GM12878 (cell line): ENCODE measurements around the gene PRR9. TPM values are rescaled to one million over a fixed set of nuclear protein-coding genes. Genes with fewer than 3 reads are reported as not detected.

Experiments
- ATAC-seq: fragments of 200-7000 bp; cut with Tn5 transposase; 3 replicates; pipeline ENCODE4 v1.9.1; 2020; ENCODE audit warnings: mild to moderate bottlenecking, moderate library complexity
- BruUV-seq: library from RNA; stranded (reverse); fragments of 400-500 nt; replicated peaks from 2 replicates; lab custom pipeline; 2021; lab: Mats Ljungman, UMichigan
- CTCF ChIA-PET: fragments of 300-600 bp; sonication (Branson Sonifier 250); formaldehyde crosslinking; extraction: SDS; loops from one replicate; lab custom pipeline; 2021; ENCODE audit warnings: inconsistent platforms; lab: Yijun Ruan, JAX
- POLR2A ChIA-PET: fragments of 350-600 bp; formaldehyde crosslinking; extraction: SDS; loops from one replicate; lab custom pipeline; 2021; ENCODE audit warnings: inconsistent platforms; lab: Charles Lee
- RAD21 ChIA-PET: fragments of 300-600 bp; sonication (Branson Sonifier 250); formaldehyde crosslinking; loops from one replicate; lab custom pipeline; 2023; ENCODE audit warnings: antibody characterized with exemption; ENCODE audit not compliant: unreplicated experiment; lab: Charles Lee
- SMC1A ChIA-PET: fragments of 300-600 bp; sonication (Branson Sonifier 250); formaldehyde crosslinking; loops from one replicate; lab custom pipeline; 2023; ENCODE audit not compliant: unreplicated experiment, uncharacterized antibody; lab: Charles Lee
- DNase-seq: peaks from one replicate; pipeline ENCODE4 v3.0.0-alpha.2; 2011; ENCODE audit warnings: low read depth, low spot score
- FAIRE-seq: peaks from 3 replicates; lab custom pipeline; 2011; peaks lifted over from hg19 to GRCh38; lab: Jason Lieb, UNC
- H2AFZ ChIP-seq: 2 replicates; pipeline ENCODE4 v1.6.0; 2011; ENCODE audit warnings: low read depth, low read length, control low read depth; ENCODE audit not compliant: control insufficient read depth
- H3K27ac ChIP-seq: 2 replicates; pipeline ENCODE4 v1.5.1; 2011; ENCODE audit warnings: control low read depth; ENCODE audit not compliant: control insufficient read depth, insufficient read depth
- H3K27me3 ChIP-seq, 2 experiments: replicated peaks in 1 of 2; 2 replicates each; pipeline versions ENCODE4 v1.6.0 to v1.6.1; 2011; ENCODE audit warnings: low read length in 1 of 2; ENCODE audit not compliant: control insufficient read depth in 2 of 2, insufficient read depth in 2 of 2
- H3K36me3 ChIP-seq, 2 experiments: 2 replicates each; pipeline ENCODE4 v1.5.1; 2011; ENCODE audit warnings: low read length in 1 of 2; ENCODE audit not compliant: control insufficient read depth in 2 of 2, insufficient read depth in 2 of 2
- H3K4me1 ChIP-seq: 2 replicates; pipeline ENCODE4 v1.6.1; 2011; ENCODE audit warnings: mild to moderate bottlenecking, low read length, moderate library complexity, mixed read lengths; ENCODE audit not compliant: control insufficient read depth, insufficient read depth
- H3K4me2 ChIP-seq: 2 replicates; pipeline ENCODE4 v1.6.0; 2011; ENCODE audit warnings: control low read depth; ENCODE audit not compliant: control insufficient read depth, insufficient read depth
- H3K4me3 ChIP-seq: fragments of 200-600 bp; sonication (generic); 2 replicates; pipeline ENCODE4 v1.5.1; 2016
- H3K79me2 ChIP-seq: 2 replicates; pipeline ENCODE4 v1.6.0; 2011; ENCODE audit warnings: low read length; ENCODE audit not compliant: control insufficient read depth, insufficient read depth
- H3K9ac ChIP-seq: 2 replicates; pipeline ENCODE4 v1.8.0; 2011; ENCODE audit warnings: low read length, control low read depth, mixed read lengths; ENCODE audit not compliant: control insufficient read depth, insufficient read depth
- H3K9me3 ChIP-seq: replicated peaks from 3 replicates; pipeline ENCODE4 v1.5.1; 2011; ENCODE audit warnings: mild to moderate bottlenecking, low read length; ENCODE audit not compliant: control insufficient read depth, insufficient read depth
- H4K20me1 ChIP-seq: 2 replicates; pipeline ENCODE4 v1.6.0; 2011; ENCODE audit not compliant: control insufficient read depth, insufficient read depth
- CEBPB ChIP-seq, 2 experiments: fragments of 150-350 bp in 1 of 2; IDR thresholded peaks; 2 replicates each; pipeline ENCODE4 v1.6.1; 2012 to 2014; ENCODE audit warnings: low read depth in 2 of 2, low read length in 2 of 2, borderline replicate concordance in 1 of 2, inconsistent platforms in 1 of 2
- NFIC ChIP-seq: IDR thresholded peaks from 2 replicates; pipeline ENCODE4 v1.6.1; 2012; ENCODE audit warnings: low read depth, mild to moderate bottlenecking, inconsistent platforms, low read length, moderate library complexity
- NR2C2 ChIP-seq: IDR thresholded peaks from 2 replicates; pipeline ENCODE4 v1.6.1; 2011; ENCODE audit warnings: borderline replicate concordance, low read depth; ENCODE audit not compliant: control insufficient read depth, insufficient read length
- PBX3 ChIP-seq: IDR thresholded peaks from 2 replicates; pipeline ENCODE4 v1.6.1; 2011; ENCODE audit warnings: mild to moderate bottlenecking, low read depth, low read length, moderate library complexity; ENCODE audit not compliant: insufficient replicate concordance
- RAD21 ChIP-seq: IDR thresholded peaks from 2 replicates; pipeline ENCODE4 v1.6.1; 2011; ENCODE audit warnings: mild to moderate bottlenecking, low read depth, low read length, moderate library complexity; ENCODE audit not compliant: insufficient read depth
- RELA ChIP-seq: fragments of 450-650 bp; IDR thresholded peaks from 2 replicates; pipeline ENCODE4 v1.8.0; 2014; ENCODE audit warnings: borderline replicate concordance; ENCODE audit not compliant: partially characterized antibody
- SUPT20H ChIP-seq: IDR thresholded peaks from 2 replicates; pipeline ENCODE4 v1.6.1; 2011; ENCODE audit warnings: low read depth, mild to moderate bottlenecking, low read length, moderate library complexity, borderline replicate concordance; ENCODE audit not compliant: control insufficient read depth
- ZNF24 ChIP-seq: fragments of 450-650 bp; IDR thresholded peaks from 2 replicates; pipeline ENCODE4 v1.6.1; 2017; ENCODE audit warnings: antibody characterized with exemption, mild to moderate bottlenecking
- WGBS: methylation state at CpG from one replicate; pipeline ENCODE4 v1.1.6; 2016; ENCODE audit warnings: low lambda C conversion rate; ENCODE audit not compliant: insufficient replicate concordance, insufficient coverage; ENCODE audit errors: missing lambda C conversion rate; 5-methylcytosine and 5-hydroxymethylcytosine counted together
- in situ Hi-C: fragments of 300-500 bp; cut with MboI; formaldehyde crosslinking; loops from 9 replicates; pipeline ENCODE4 v1.14.3; 2018; ENCODE audit warnings: mixed read lengths
- intact Hi-C: fragments of 100-400 bp; cut with micrococcal nuclease; formaldehyde crosslinking; loops from one replicate; pipeline ENCODE4 v1.14.2; 2022; ENCODE audit not compliant: unreplicated experiment
- polyA plus RNA-seq, 11 experiments: library from polyadenylated mRNA; depleted of rRNA in 4 of 11; unstranded in 6 of 11; stranded (reverse) in 5 of 11; fragments of >200 nt; fragmentation: Nextera tagmentation in 4 of 11; fragmentation: Illumina TruSeq in 1 of 11; extraction: Ambion mirVana in 4 of 11; extraction: Trizol in 1 of 11; gene quantifications; 1 replicate in 1 of 11; 2 replicates in 10 of 11; pipeline versions ENCODE4 v1.2.1 to v1.2.3, GENCODE V29; 2011 to 2016; ENCODE audit warnings: inconsistent platforms in 2 of 11, missing spikeins in 2 of 11, low read depth in 1 of 11
- total RNA-seq, 4 experiments: library from RNA; depleted of rRNA in 3 of 4; stranded (reverse); fragments of >200 nt in 3 of 4; fragmentation: Illumina TruSeq in 1 of 4; extraction: Trizol in 1 of 4; gene quantifications; 2 replicates each; pipeline versions ENCODE4 v1.2.1 to v1.2.3, GENCODE V29; 2013 to 2021
- TF ChIP-seq, protein P1 (sequence below): fragments of 450-650 bp; IDR thresholded peaks from 2 replicates; pipeline ENCODE4 v1.6.1; 2017; ENCODE audit warnings: mild to moderate bottlenecking, low read depth, inconsistent platforms; ENCODE audit not compliant: poor library complexity, severe bottlenecking

The PRR9 gene
- total and polyA plus RNA-seq, 10 of the 15 experiments (the other 5 are each of a cell fraction or from before 2014, with no cell fraction given) = not detected

DNA sequence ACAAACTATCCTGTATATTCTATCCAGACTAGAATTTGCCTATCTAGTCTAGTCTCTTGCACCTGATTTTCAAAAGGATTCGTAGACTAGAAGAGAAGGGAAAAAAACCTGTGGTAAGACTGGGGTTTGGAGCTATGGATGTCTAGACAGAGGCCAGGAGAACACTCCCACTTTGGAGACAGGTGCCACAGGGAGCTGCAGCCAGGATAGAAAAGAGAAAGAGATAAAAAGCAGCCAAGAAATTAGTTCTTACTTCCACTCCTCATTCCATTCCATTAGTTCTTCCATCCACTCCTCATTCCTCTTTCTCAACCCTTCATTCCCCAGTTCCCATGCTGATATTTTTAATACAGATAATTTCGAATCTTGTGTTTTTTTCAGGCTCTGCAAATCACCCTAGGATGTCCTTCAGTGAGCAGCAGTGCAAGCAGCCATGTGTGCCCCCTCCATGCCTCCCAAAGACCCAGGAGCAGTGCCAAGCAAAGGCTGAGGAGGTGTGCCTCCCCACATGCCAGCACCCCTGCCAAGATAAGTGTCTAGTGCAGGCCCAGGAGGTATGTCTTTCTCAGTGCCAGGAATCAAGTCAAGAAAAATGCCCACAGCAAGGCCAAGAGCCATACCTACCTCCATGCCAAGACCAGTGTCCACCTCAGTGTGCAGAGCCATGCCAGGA lies 496 bp downstream of the PRR9 start:
- ChIA-PET SMC1A (interaction anchor here (3.9 kb wide), 1 partner anchor 12 kb away, joined by 19 read pairs; no protein-coding TSS in a partner anchor), POLR2A (no interaction called here), CTCF (no interaction called here), RAD21 (no interaction called here)
- Histone ChIP-seq H3K27ac (no peak overlapping the region), H2AFZ (no peak overlapping the region), H3K9ac (no peak overlapping the region), H3K79me2 (no peaks in the 10 kb centered on the region), H4K20me1 (no peaks in the 10 kb centered on the region), H3K4me3 (no peak overlapping the region), H3K4me1 (no peaks in the 10 kb centered on the region), H3K4me2 (no peak overlapping the region), H3K36me3 (no peaks in the 10 kb centered on the region), H3K27me3 (0 out of 4 replicates have a peak, but pooled peaks cover 0 to 2% of the 10 kb centered on the region in 2 experiments), H3K9me3 (no peaks in the 10 kb centered on the region)
- no peak for DNase-seq
- no peak for FAIRE-seq
- no TSS peak for BruUV-seq
- in situ Hi-C loops = no loop called here
- 4% methylated on average over 2 of the region's 2 CpGs for WGBS
- no peak for ATAC-seq
- intact Hi-C loops = no loop called here
- TF ChIP-seq SUPT20H = no peak
- TF ChIP-seq ZNF24 = no peak
- no peak for TF ChIP-seq NFIC
- TF ChIP-seq RELA = no peak
- TF ChIP-seq PBX3 = no peak
- no peak for TF ChIP-seq RAD21
- TF ChIP-seq, protein P1, sequence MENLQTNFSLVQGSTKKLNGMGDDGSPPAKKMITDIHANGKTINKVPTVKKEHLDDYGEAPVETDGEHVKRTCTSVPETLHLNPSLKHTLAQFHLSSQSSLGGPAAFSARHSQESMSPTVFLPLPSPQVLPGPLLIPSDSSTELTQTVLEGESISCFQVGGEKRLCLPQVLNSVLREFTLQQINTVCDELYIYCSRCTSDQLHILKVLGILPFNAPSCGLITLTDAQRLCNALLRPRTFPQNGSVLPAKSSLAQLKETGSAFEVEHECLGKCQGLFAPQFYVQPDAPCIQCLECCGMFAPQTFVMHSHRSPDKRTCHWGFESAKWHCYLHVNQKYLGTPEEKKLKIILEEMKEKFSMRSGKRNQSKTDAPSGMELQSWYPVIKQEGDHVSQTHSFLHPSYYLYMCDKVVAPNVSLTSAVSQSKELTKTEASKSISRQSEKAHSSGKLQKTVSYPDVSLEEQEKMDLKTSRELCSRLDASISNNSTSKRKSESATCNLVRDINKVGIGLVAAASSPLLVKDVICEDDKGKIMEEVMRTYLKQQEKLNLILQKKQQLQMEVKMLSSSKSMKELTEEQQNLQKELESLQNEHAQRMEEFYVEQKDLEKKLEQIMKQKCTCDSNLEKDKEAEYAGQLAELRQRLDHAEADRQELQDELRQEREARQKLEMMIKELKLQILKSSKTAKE = no peak
- no peak for TF ChIP-seq CEBPB (IDR thresholded peaks at IDR 0.05; ENCODE audit: borderline replicate concordance in 1 of 2, low read depth in 2 of 2, low read length in 2 of 2)
- no peak for TF ChIP-seq NR2C2
